Measurements from ENCODE around the gene F10.

F10 gene

GRCh38 chr13:113121928-113122471 lies 599 bp upstream of the F10 start:
- no peak for DNase-seq (ENCODE audit: low spot score in 2 of 2)
- H3K4me1 Mint-ChIP-seq = no peaks in the 10 kb centered on the region
- ATAC-seq (ENCODE audit: low read depth) = no peak
- H3K27ac Mint-ChIP-seq = no peak overlapping the region
- H3K9me3 Mint-ChIP-seq = no peaks in the 10 kb centered on the region
- H3K4me3 Mint-ChIP-seq = no peak overlapping the region
- H3K36me3 Mint-ChIP-seq = no peaks in the 10 kb centered on the region
- peaks cover 15% of the 10 kb centered on the region for H3K27me3 Mint-ChIP-seq

- no peak overlapping the region for H3K4me3 Mint-ChIP-seq
- H3K27me3 Mint-ChIP-seq = peaks cover 19% of the 10 kb centered on the region
- H3K36me3 Mint-ChIP-seq = no peaks in the 10 kb centered on the region
- ATAC-seq (ENCODE audit: low read depth) = no peak
- no peak overlapping the region for H3K27ac Mint-ChIP-seq
- H3K9me3 Mint-ChIP-seq = no peaks in the 10 kb centered on the region
- no peak for DNase-seq (ENCODE audit: low spot score in 2 of 2)
- no peaks in the 10 kb centered on the region for H3K4me1 Mint-ChIP-seq
These were observed 915 bp downstream of the F10 start for GRCh38 chr13:113123226-113124201.

- no peaks in the 10 kb centered on the region for H3K4me1 Mint-ChIP-seq
- no peak overlapping the region for H3K27ac Mint-ChIP-seq
- no peak overlapping the region for H3K4me3 Mint-ChIP-seq
- no peaks in the 10 kb centered on the region for H3K9me3 Mint-ChIP-seq
- no peak for DNase-seq (ENCODE audit: low spot score in 2 of 2)
- ATAC-seq (ENCODE audit: low read depth) = no peak
- H3K36me3 Mint-ChIP-seq = no peaks in the 10 kb centered on the region
- H3K27me3 Mint-ChIP-seq = peaks cover 23% of the 10 kb centered on the region
These were observed 1.8 kb downstream of the F10 start for GRCh38 chr13:113124211-113124970.

GRCh38 chr13:113125506-113126264 lies 3.1 kb downstream of the F10 start:
- H3K27me3 Mint-ChIP-seq = peaks cover 23% of the 10 kb centered on the region
- no peak for DNase-seq (ENCODE audit: low spot score in 2 of 2)
- H3K36me3 Mint-ChIP-seq = no peaks in the 10 kb centered on the region

GRCh38 chr13:113126265-113127150 lies 3.9 kb downstream of the F10 start:
- no peak for DNase-seq (ENCODE audit: low spot score in 2 of 2)
- peaks cover 23% of the 10 kb centered on the region for H3K27me3 Mint-ChIP-seq
- no peaks in the 10 kb centered on the region for H3K4me1 Mint-ChIP-seq
- no peak for ATAC-seq (ENCODE audit: low read depth)
- no peaks in the 10 kb centered on the region for H3K9me3 Mint-ChIP-seq
- H3K27ac Mint-ChIP-seq = no peak overlapping the region
- H3K36me3 Mint-ChIP-seq = no peaks in the 10 kb centered on the region
- no peak overlapping the region for H3K4me3 Mint-ChIP-seq

More at GRCh38 chr13:113125506-113126264, 3.1 kb downstream of the F10 start:
- Mint-ChIP-seq H3K9me3 (no peaks in the 10 kb centered on the region), H3K4me1 (no peaks in the 10 kb centered on the region), H3K4me3 (no peak overlapping the region), H3K27ac (no peak overlapping the region)
- ATAC-seq (ENCODE audit: low read depth) = no peak

GRCh38 chr13:113129480-113129879 lies 6.9 kb downstream of the F10 start:
- no peak for ATAC-seq (ENCODE audit: low read depth)

GRCh38 chr13:113129921-113130750 lies 7.5 kb downstream of the F10 start:
- H3K4me3 Mint-ChIP-seq = no peak overlapping the region
- no peaks in the 10 kb centered on the region for H3K9me3 Mint-ChIP-seq
- DNase-seq (ENCODE audit: low spot score in 2 of 2) = no peak
- H3K27ac Mint-ChIP-seq = no peak overlapping the region
- ATAC-seq (ENCODE audit: low read depth) = no peak
- peaks cover 18% of the 10 kb centered on the region for H3K27me3 Mint-ChIP-seq
- H3K36me3 Mint-ChIP-seq = no peaks in the 10 kb centered on the region
- no peaks in the 10 kb centered on the region for H3K4me1 Mint-ChIP-seq

More at GRCh38 chr13:113129480-113129879, 6.9 kb downstream of the F10 start:
- DNase-seq (ENCODE audit: low spot score in 2 of 2) = no peak
- H3K4me1 Mint-ChIP-seq = no peaks in the 10 kb centered on the region
- no peak overlapping the region for H3K27ac Mint-ChIP-seq
- no peak overlapping the region for H3K4me3 Mint-ChIP-seq
- no peaks in the 10 kb centered on the region for H3K36me3 Mint-ChIP-seq
- H3K27me3 Mint-ChIP-seq = peaks cover 18% of the 10 kb centered on the region
- no peaks in the 10 kb centered on the region for H3K9me3 Mint-ChIP-seq

GRCh38 chr13:113135281-113135760 lies 12.7 kb downstream of the F10 start:
- no peaks in the 10 kb centered on the region for H3K4me1 Mint-ChIP-seq
- H3K36me3 Mint-ChIP-seq = no peaks in the 10 kb centered on the region
- H3K27ac Mint-ChIP-seq = no peak overlapping the region
- H3K27me3 Mint-ChIP-seq = no peaks in the 10 kb centered on the region
- H3K4me3 Mint-ChIP-seq = no peak overlapping the region
- DNase-seq (ENCODE audit: low spot score in 2 of 2) (no peak), ATAC-seq (ENCODE audit: low read depth) (no peak)
- H3K9me3 Mint-ChIP-seq = no peaks in the 10 kb centered on the region

GRCh38 chr13:113137691-113138298 lies 15.2 kb downstream of the F10 start:
- H3K9me3 Mint-ChIP-seq = no peaks in the 10 kb centered on the region

GRCh38 chr13:113138792-113139551 lies 16.4 kb downstream of the F10 start:
- Mint-ChIP-seq H3K9me3 (no peaks in the 10 kb centered on the region), H3K27me3 (peaks cover 3% of the 10 kb centered on the region), H3K27ac (no peak overlapping the region), H3K4me1 (no peaks in the 10 kb centered on the region), H3K36me3 (no peaks in the 10 kb centered on the region), H3K4me3 (no peak overlapping the region)
- DNase-seq (ENCODE audit: low spot score in 2 of 2) (no peak), ATAC-seq (ENCODE audit: low read depth) (no peak)

More at GRCh38 chr13:113137691-113138298, 15.2 kb downstream of the F10 start:
- no peaks in the 10 kb centered on the region for H3K36me3 Mint-ChIP-seq
- H3K4me1 Mint-ChIP-seq = no peaks in the 10 kb centered on the region
- ATAC-seq (ENCODE audit: low read depth) (no peak), DNase-seq (ENCODE audit: low spot score in 2 of 2) (no peak)
- no peak overlapping the region for H3K27ac Mint-ChIP-seq
- H3K4me3 Mint-ChIP-seq = no peak overlapping the region
- H3K27me3 Mint-ChIP-seq = peaks cover 1% of the 10 kb centered on the region

- no peak for DNase-seq (ENCODE audit: low spot score in 2 of 2)
- H3K9me3 Mint-ChIP-seq = no peaks in the 10 kb centered on the region
- H3K27me3 Mint-ChIP-seq = peaks cover 3% of the 10 kb centered on the region
- no peaks in the 10 kb centered on the region for H3K4me1 Mint-ChIP-seq
- H3K27ac Mint-ChIP-seq = no peak overlapping the region
- no peak overlapping the region for H3K4me3 Mint-ChIP-seq
- H3K36me3 Mint-ChIP-seq = no peaks in the 10 kb centered on the region
- no peak for ATAC-seq (ENCODE audit: low read depth)
These were observed 17.0 kb downstream of the F10 start for GRCh38 chr13:113139577-113139976.
